VCaP (cell line): ENCODE results near the gene NDUFA8.

Experiments used
- H3K27ac ChIP-seq: fragments of 450-650 bp; 2 replicates; pipeline ENCODE4 v1.5.1; 2017
- CTCF ChIP-seq: fragments of 450-650 bp; conservative IDR thresholded peaks from 2 replicates; pipeline ENCODE4 v1.5.1; 2017; ENCODE audit warnings: mild to moderate bottlenecking, moderate library complexity

NDUFA8 gene

DNA sequence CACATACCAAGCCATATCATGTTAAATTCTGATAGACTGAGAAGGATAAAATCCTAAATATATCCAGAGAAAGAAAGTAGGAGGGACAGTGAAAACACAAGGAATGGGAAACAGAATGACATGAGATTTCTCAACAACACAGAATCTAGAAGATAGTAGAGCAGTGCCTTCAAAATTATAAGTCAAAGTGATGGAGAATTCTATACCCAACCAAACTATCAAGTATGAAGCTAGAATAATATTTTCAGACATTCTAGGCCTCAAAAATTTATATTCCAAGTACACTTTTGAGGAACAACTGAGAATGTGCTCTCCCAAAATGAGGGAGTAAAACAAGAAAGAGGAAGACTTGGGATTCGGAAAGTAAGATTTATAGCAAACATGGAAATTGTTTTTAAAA lies 55.6 kb downstream of the NDUFA8 start:
- no peak for TF ChIP-seq CTCF
- no peak overlapping the region for H3K27ac ChIP-seq

DNA sequence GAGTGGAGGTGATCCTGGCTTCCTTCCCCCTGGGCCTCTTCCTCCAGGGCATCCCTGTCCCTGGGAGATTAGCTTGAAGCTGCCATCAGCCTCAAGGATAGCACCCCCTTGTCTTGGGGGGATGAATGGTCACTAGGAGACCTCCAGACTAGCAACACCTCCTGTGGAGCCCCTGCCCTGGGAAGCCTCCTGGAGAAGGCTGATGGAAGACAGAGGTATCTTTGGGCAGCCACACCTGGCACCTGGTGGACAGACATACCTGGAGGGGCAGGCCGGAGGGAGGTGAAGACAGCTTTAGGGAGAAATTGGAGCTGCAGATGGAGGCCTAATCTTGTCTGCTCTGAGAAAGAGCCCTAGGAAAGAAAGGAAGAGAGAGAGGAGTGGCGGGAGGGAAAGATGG lies 57.4 kb downstream of the NDUFA8 start:
- TF ChIP-seq CTCF: no peak
- H3K27ac ChIP-seq: no peak overlapping the region

DNA sequence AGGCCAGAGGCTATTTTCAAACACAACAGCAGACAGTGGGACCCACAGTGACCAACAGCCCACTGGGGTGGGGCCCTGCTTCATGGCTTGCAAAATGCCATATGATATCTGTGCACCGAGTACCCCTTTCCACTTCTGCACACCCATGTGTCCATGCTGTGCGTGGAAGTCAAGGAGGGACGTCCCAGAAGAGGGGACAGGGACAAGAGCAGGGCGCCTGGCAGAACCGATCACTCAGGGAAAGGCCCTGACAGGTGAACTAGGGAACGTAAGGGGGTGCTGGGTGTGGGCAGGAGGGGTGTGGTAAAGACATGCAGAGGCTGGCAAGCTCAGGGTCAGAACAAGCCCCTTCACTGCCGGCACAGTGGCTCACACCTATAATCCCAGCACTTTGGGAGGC lies 58.8 kb downstream of the NDUFA8 start:
- no peak for TF ChIP-seq CTCF
- no peak overlapping the region for H3K27ac ChIP-seq

GRCh38 chr9:122099271-122099869 lies 60.2 kb downstream of the NDUFA8 start:
- no peak overlapping the region for H3K27ac ChIP-seq
- TF ChIP-seq CTCF: peak; percentile 91

- no peak overlapping the region for H3K27ac ChIP-seq
- no peak for TF ChIP-seq CTCF
These were observed 61.8 kb downstream of the NDUFA8 start for GRCh38 chr9:122097679-122098315.

DNA sequence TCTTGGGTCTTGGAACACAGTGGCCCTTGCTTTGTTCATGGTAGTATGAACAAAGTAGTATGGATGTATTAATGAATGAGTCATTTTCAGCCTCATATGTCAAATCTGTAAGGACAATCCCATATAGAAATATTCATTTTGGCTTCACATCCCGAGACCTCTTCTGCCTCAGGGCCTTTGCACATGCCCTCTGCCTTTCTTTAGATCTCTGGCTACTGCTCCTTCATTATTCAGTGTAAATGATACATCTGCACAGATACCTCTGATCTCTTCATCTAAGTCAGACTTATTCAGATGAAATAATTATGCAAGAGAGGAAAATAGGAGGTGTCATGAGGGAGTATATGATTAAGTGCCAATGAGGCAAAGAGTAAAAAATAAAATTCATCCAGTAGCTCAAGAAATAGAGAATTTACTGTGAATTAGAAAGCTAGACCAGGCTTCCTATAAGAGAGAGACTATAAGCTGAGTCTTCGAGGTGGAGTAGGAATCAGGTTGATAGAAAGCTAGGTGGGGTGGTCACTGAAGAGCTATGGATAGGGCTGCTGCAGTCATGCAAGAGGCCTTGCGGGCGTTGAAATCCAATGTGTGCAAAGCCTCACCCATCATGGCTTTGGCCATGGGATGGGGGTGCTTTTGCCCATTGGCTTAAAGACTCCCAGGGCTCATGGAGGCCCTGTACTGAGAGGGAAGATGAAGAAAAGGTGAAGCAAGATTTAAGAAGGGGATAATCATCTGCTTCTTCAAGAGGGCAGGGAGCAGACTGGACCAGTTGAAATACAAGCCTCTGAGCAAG lies 62.8 kb downstream of the NDUFA8 start:
- H3K27ac ChIP-seq: no peak overlapping the region
- TF ChIP-seq CTCF: no peak

- TF ChIP-seq CTCF: peak; percentile 88
- H3K27ac ChIP-seq: no peak overlapping the region
These were observed 64.4 kb downstream of the NDUFA8 start for GRCh38 chr9:122095010-122095767.
